HG03039 (cell line): ENCODE measurements around the gene DAZAP1.
"Not testable (repeated sequence)": the region's sequence is repeated elsewhere in the genome, so short reads cannot be mapped to it uniquely, and the experiment has no call there.

Source experiments
- ATAC-seq: cut with Tn5 transposase; IDR thresholded peaks from one replicate; pipeline ENCODE4 v1.9.1; 2021; ENCODE audit warnings: mild to moderate bottlenecking, moderate library complexity; ENCODE audit not compliant: unreplicated experiment

Gene DAZAP1

GRCh38 chr19:1410136-1410786, 2.9 kb downstream of the DAZAP1 start:
- ATAC-seq = no peak

- ATAC-seq = no peak
Observed at GRCh38 chr19:1410789-1411188, 3.4 kb downstream of the DAZAP1 start.

- ATAC-seq = no peak
Observed at GRCh38 chr19:1411255-1412191, 4.1 kb downstream of the DAZAP1 start.

GRCh38 chr19:1412323-1412923, 5.0 kb downstream of the DAZAP1 start:
- no peak for ATAC-seq

GRCh38 chr19:1412995-1413800, 5.8 kb downstream of the DAZAP1 start:
- ATAC-seq = no peak

GRCh38 chr19:1416014-1416841, 8.8 kb downstream of the DAZAP1 start:
- no peak for ATAC-seq

- no peak for ATAC-seq
Observed at GRCh38 chr19:1417145-1417544, 9.8 kb downstream of the DAZAP1 start.

GRCh38 chr19:1417681-1418495, 10.5 kb downstream of the DAZAP1 start:
- ATAC-seq = no peak

GRCh38 chr19:1418496-1418775, 11.1 kb downstream of the DAZAP1 start:
- ATAC-seq = no peak

- no peak for ATAC-seq
Observed at GRCh38 chr19:1418951-1419738, 11.8 kb downstream of the DAZAP1 start.

GRCh38 chr19:1420085-1420484, 12.7 kb downstream of the DAZAP1 start:
- not testable (repeated sequence) for ATAC-seq

- no peak for ATAC-seq
Observed at GRCh38 chr19:1420590-1420989, 13.2 kb downstream of the DAZAP1 start.

- ATAC-seq = no peak
Observed at GRCh38 chr19:1421218-1421957, 14.0 kb downstream of the DAZAP1 start.

- ATAC-seq = no peak
Observed at GRCh38 chr19:1421958-1422305, 14.5 kb downstream of the DAZAP1 start.

- no peak for ATAC-seq
Observed at GRCh38 chr19:1422360-1422759, 15.0 kb downstream of the DAZAP1 start.

GRCh38 chr19:1422943-1423342, 15.6 kb downstream of the DAZAP1 start:
- ATAC-seq = no peak

GRCh38 chr19:1423436-1424191, 16.2 kb downstream of the DAZAP1 start:
- no peak for ATAC-seq
